Stimulated activated CD8-positive, alpha-beta memory T cell treated with anti-CD3 and anti-CD28 coated beads, Interleukin-12 subunit alpha, Interleukin-12 subunit beta, amount 100 ng/mL, for 1 hour (primary cell): Measurements from ENCODE around the gene ATP13A4.

Source experiments
- DNase-seq: peaks from one replicate; pipeline ENCODE4 v3.0.0-alpha.2; 2020; ENCODE audit warnings: low read depth

The ATP13A4 gene, protein sequence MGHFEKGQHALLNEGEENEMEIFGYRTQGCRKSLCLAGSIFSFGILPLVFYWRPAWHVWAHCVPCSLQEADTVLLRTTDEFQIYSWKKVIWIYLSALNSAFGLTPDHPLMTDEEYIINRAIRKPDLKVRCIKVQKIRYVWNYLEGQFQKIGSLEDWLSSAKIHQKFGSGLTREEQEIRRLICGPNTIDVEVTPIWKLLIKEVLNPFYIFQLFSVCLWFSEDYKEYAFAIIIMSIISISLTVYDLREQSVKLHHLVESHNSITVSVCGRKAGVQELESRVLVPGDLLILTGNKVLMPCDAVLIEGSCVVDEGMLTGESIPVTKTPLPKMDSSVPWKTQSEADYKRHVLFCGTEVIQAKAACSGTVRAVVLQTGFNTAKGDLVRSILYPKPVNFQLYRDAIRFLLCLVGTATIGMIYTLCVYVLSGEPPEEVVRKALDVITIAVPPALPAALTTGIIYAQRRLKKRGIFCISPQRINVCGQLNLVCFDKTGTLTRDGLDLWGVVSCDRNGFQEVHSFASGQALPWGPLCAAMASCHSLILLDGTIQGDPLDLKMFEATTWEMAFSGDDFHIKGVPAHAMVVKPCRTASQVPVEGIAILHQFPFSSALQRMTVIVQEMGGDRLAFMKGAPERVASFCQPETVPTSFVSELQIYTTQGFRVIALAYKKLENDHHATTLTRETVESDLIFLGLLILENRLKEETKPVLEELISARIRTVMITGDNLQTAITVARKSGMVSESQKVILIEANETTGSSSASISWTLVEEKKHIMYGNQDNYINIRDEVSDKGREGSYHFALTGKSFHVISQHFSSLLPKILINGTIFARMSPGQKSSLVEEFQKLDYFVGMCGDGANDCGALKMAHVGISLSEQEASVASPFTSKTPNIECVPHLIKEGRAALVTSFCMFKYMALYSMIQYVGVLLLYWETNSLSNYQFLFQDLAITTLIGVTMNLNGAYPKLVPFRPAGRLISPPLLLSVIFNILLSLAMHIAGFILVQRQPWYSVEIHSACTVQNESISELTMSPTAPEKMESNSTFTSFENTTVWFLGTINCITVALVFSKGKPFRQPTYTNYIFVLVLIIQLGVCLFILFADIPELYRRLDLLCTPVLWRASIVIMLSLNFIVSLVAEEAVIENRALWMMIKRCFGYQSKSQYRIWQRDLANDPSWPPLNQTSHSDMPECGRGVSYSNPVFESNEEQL

DNA sequence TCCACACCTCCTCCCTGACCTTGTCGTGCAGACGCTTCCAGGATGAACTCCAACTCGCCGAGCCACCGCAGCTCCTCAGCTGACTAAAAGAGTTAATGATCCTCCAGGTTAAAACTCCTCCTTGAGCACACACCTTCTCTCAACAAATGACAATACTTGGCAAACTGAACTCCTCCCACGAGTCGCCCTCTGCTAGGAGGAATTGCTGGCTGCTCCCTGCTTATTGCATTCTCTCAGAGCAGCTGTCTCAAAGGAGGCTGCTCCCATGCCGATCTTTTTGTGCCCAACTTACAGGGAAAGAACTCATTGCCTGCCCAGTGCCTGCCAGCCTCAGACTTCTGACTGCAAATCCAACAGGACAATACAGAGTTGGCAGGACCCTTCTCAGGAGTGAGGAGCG is at the start of gene ATP13A4:
Gene ATP13A4, minus strand, starts transcription at position 85 of the 400 bp plus-strand sequence. CDS start 96 bp downstream, outside the sequence.
- DNase-seq, result no peak

DNA sequence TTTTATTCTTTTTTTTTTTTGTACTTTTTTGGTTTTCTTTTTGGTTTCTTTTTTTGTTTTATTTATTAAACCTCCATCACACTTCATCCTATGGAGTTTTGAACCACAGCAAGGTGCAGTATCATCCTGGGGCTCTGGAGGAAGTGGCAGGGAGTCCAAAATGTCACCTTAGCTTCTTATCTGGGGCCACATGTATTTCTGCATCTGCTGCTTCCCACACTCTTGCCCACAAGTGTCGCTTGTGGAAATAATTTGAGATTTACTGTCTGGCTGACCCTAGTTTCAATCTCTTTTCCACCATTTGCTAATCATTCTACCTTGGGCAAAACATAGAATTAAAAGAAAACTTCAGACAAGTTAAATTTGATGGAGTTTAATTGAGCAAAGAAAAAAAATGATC is 44.7 kb upstream of the ATP13A4 start:
- DNase-seq, result no peak

DNA sequence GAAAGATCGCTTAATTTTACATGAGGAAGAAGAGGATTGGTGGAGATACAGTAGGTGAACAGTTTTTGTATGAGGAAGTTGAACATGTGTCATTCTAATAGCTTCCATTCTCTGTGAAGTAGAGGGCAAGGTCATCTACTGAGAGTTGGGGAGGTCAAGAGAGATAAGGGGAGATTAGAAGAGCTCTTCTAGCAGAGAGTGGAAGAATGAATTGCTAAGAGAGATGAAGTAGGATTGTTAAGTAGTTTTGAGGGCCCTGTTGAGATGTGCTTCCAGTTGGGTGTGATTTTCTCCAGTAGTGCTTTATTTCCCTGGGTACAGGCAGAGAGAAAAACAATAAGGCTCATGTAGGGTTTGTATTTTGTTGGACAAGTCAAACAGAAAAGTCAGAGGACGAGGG is 43.5 kb upstream of the ATP13A4 start:
- no peak for DNase-seq

DNA sequence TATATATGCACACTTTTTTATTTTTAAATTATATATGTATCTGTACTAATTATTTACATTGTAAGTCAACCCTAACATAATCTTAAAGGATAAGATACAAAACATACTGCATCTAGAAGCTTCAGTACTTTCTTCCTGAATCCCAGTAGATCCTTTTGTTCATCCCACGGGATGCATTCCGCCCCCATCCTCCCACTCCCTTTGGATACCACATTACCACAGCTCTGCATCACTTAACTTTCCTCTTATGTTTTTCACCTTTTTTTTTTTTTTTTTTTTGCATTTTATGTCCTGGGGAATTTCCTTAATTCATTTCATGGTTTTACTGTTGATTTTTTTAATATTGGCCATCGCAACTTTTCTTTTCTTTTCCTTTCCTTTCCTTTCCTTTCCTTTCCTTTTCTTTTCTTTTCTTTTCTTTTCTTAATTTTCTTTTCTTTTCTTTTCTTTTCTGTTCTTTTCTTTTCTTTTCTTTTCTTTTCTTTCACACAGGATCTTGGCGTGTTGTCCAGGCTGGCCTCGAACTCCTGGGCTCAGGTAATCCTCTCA is 41.3 kb upstream of the ATP13A4 start:
- no peak for DNase-seq

DNA sequence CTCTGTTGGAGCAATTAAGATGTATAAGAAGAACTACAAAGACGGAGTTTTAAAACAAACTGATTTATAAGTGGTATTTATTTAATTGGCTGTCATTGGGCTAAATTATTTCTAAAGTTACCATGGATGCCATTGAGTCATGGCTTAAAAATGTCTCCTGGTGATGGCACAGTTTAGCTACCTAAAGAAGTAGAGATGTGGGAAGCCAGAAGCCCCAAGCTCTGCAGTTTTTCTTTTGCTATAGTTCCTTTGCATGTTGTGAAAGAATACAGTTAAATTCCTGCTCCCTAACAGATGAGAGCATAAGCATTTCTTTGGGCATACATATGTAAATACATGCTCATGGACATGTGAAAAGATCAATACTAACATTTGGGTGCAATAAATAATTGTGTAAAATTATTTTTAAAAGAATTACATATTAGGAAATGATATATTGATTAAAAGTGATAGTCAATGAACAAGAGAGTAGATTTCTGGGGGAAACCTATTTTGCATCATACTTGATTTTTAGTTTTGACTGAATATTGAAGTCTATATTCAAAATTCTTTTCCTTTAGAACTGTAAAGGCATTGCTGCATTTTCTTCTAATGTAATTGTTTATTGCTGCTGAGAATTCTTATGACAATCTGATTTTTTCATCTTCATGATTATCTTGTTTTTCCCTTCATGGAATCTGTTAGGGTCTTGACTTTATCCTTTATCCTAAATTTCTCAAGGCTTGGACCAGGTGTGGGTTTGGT is 40.4 kb upstream of the ATP13A4 start:
- no peak for DNase-seq

DNA sequence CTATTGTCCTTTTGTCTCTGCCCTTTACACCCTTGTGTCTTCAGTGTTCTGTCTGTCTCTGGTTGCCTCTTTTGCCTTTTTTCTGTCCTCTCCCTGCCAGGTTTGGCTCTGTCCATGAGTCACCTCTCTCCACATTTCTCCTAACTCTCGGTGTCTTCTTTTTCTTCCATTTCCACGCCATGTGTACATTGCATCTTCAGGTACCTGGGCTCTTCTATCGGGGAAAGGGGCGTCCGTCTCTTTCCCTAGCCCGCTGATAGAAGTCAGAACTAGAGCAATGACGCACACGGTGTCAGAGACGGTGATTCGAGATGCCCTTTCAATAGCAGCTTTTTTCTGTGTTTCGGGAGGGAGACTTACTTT is 39.0 kb upstream of the ATP13A4 start:
- no peak for DNase-seq

DNA sequence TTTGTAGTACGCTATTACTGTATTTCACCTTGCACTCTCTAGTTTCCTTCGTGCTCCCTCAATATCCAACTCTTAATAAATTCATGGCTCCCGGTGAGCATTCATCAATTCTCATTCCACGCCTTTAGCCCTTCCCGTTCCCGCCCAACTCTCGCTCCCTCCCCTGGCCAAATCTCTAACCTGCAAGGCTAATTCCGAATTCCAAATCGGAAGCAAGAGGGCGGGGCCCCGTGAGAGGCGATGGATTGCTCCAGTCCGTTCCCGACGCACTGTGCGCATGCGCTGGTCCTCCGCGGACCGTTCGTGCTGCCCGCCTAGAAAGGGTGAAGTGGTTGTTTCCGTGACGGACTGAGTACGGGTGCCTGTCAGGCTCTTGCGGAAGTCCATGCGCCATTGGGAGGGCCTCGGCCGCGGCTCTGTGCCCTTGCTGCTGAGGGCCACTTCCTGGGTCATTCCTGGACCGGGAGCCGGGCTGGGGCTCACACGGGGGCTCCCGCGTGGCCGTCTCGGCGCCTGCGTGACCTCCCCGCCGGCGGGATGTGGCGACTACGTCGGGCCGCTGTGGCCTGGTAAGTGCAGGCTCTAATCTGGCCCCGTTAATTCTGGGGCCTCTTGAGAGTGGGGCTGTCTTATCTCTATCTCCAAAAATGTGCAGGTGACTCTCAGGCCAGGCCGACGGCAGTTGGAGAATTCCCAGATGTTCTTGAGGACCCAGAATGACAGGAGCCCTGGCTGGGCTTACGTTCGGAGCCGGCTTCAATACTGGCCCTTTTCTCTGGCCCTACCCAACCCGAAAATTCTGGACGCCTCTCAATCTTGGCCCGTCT is 38.4 kb upstream of the ATP13A4 start, which contains the start of gene OPA1:
Gene OPA1, plus strand, starts transcription at position 368 of the 827 bp plus-strand sequence. Its CDS starts 170 bp downstream, at position 538.
- DNase-seq, result peak; percentile 84

DNA sequence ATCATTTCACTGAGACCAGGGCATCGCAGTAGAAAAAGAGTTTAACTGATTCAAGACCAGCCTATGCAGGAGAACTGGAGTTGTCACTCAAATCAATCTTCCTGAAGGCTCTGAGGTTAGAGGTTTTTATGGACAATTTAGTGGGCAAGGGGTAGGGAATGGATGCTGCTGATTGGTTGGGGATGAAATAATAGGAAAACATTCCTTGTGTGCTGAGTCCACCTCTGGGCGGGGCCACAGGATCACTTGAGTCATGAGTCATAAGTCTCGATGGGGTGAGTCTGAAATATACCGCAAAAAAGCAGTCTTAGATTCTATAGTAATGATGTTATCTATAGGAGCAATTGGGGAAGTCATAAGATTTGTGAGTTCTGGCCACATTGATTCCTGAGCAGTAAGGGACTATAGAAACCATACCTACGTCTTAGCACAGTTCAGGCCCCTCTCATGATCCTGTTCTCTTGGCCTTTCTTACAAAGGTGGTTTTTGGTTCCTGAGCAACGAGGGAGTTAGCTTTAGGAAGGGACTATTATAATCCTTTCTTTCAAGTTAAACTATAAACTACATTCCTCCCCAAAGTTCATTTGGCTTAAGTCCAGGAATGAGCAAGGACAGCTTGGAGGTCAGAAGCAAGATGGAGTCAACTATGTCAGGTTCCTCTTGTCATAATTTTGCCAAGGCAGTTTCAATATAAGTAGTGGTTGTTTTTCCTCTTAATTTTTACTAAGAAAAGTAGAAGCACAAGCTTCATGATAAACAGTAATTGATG is 35.6 kb upstream of the ATP13A4 start:
- DNase-seq, result no peak

DNA sequence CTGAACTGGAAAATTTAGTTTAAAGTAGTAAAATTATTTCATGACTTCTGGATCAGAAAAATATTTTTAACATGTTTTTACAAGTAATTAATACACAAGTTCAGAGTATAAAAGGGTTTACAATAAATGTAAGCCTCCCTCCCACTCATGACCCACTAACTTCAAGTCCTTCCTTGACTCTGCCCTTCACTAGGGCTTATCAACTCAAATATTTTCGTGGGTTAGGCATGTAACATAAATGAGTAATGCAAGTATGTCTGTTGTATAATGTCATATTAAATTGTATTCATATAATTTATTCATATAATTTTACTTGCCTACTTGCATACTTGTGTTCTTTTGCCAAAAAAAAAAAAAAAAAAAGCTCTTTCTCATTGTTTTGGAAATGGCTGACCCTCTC is 34.9 kb upstream of the ATP13A4 start:
- DNase-seq, result no peak

DNA sequence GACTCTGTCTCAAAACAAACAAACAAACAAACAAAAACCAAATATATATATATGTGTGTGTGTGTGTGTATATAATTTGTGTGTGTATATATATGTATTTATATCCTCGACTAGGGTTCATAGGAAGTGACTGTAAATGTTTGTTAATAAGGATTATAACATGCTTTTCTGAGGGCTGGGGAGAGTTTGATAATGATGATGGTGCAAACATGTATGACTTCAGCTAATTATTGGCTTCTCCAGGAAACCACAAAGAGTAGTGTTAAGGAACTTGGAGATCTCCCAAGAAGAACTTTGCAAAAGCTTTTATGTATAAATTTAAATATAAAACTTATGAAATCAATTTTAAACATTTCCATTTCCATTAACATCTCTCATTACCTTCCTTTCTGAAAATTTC is 34.4 kb upstream of the ATP13A4 start:
- DNase-seq, result no peak

DNA sequence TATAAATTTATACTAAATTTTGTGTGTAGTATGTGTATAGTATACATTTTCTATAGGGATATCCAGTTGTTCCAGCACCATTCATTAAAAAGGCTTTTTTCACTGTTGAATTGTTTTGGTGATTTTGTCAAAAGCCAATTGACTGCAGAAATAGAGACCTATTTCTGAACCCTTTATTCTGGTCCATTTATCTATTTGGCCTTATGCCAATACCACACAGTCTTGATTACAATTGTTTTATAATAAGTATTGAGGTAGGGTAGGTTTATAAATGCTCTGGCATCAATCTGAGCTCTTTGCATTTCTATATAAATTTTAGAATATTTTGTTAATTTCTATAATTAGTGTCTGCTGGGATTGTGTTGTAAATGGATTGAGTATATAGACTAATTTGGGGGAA is 31.8 kb upstream of the ATP13A4 start:
- DNase-seq, result no peak

DNA sequence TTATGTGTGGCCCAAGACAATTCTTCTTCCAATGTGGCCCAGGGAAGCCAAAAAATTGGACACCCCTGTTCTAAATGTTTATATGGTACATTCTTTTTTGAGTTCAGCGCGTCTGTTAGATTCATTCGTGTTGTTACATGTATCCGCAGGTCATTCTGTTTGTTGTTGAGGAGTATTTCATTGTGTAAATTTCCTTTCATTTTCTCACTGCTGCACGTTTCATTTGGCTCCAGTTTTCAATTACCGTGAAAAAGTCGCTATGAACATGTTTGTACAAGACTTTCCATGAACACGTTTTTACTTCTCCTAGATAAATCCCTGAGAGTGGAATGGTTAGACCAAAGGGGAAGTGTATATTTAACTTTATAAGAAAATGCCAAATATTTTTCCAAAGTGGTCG is 30.8 kb upstream of the ATP13A4 start:
- DNase-seq, result no peak

DNA sequence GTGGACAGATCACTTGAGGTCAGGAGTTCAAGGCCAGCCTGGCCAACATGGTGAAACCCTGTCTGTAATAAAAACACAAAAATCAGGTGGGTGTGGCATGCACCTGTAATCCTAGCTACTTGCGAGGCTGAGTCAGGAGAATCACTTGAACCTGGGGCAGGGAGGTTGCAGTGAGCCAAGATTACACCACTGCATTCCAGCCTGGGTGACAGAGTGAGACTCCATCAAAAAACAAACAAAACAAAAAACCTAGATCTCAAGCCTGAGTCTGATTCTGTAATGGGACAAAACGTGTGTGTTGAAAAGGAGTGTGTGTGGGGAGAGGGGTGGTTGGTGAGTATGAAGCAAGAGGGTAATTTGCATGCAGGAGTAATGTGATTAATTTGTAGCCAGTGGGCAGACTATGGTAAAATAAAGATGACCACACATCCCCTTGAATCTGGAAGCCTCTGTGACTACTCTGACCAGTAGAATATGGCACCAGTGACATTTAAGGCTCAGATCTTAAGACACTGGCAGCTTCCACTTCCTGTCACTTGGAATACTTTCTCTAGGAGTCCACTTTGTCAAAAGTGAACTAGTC is 19.9 kb upstream of the ATP13A4 start:
- no peak for DNase-seq

DNA sequence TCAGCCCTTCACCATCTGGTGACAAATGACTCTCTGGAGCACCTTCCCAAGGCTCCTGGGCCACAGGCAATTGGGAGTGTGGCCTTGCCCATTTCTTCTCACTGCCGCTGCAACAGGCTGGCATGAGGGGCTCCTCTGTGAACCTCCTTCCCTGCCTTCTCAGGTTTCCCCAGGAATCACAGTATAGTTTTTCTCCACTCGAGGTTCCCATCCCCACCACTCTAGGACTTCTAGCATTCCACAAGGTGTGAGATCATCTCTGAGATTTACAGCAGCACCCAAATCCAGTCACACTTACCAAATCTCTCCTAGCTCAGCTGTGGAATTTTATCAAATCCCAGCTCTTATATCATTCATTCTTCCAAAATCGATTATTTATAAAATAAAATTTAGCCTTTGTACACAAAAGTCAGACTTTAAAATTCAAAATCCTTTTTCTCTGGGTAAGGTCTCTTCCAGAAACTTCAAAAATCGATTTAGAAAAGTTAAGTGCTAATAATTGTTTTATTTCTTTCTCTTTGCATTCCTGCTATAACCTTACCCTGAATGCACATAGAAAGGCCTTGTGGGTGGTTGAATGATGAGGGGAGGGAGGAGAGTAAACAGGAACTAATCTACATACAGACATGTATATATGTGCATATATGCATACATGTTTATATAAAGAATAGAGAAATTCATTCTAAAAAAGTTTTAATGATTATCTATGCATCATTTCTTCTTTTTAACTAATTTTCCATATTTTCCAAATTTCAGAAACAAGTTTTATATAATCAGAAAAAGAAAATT is 18.9 kb upstream of the ATP13A4 start:
- DNase-seq, result no peak

DNA sequence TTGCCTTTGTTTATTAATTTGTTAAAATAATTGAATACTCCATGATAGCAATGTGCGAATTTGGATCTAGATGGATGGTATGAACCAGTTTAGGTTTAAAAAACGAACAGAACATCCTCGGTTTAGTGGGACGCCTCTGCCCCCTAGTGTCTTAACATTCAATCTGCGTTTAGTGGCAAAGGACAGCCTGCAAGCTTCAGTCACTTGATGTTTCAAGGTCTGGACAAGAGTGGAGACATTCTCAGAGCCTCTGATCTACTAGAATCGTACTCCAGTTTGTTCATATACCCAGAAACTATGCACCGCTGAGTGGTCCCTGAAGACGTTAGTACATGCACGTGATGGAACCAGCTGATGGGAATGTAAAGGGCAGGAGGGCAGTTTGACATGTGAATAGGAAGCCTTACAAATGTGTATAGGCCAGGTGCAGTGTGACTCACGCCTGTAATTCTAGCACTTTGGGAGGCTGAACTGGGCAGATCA is 17.8 kb upstream of the ATP13A4 start:
- DNase-seq, result peak; percentile 14

DNA sequence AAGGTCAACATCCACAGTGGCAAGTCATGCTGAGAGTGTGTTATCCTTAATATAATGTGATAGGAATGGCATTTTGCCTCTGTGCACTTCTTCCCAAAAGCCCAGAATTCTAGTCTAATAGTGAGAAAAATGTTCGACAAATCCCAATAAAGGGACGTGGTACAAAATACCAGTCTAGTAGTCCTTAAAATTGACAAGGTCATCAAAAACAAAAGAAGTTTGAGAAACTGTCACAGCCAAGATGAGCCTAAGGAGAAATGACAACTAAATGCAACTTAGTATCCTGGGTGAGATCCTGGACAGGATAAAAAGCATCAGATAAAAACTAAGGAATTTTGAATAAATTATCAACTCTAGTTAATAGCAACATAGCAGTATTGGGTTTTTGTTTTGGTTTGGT is 14.4 kb upstream of the ATP13A4 start:
- no peak for DNase-seq

DNA sequence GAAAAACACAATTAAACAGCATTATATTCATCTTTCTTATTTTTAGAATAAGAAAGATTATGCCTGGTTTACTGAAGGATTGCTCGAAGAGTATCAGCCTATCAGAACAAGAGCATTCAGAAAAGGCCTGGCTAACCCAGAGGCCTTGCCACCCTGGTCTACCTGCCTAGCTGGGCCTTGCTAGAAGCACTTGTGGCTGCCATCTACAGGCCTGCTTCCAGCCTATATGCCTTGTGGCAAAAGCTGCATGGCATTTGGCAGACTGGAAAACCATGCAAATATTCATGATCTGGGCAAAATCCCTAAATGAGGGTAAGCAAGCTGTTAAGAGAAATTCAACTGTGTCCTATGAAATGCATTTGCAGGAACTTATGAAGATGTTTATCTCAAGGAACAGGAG is 9.3 kb upstream of the ATP13A4 start:
- DNase-seq, result no peak

DNA sequence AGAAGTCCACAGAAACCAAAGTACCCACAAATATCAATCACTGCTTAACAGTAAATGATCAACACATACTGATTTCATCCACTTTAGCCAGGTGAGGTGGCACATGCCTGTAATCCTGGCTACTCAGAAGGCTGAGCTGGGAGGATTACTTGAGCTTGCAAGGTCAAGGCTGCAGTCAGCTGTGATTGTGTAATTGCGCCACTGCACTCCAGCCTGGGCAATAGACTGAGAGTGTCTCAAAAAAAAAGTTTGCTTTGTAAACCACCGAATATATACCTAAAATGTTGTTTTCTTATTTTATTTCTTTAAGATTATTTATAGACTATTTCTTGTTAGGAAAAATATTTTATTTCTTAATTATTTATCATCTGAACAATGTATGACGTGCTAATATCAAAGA is 8.7 kb upstream of the ATP13A4 start:
- no peak for DNase-seq
